HG03354 (cell line): ENCODE measurements around the gene TMEM175.

Source experiments
- ATAC-seq: cut with Tn5 transposase; IDR thresholded peaks from one replicate; pipeline ENCODE4 v1.9.1; 2021; ENCODE audit warnings: mild to moderate bottlenecking; ENCODE audit not compliant: unreplicated experiment, poor library complexity, severe bottlenecking

TMEM175 gene

GRCh38 chr4:984336-985054 is 52.2 kb downstream of the TMEM175 start:
- no peak for ATAC-seq

GRCh38 chr4:985123-985830 is 53.0 kb downstream of the TMEM175 start:
- no peak for ATAC-seq

- peak; percentile 21 for ATAC-seq
Measured at GRCh38 chr4:986428-986878, 54.2 kb downstream of the TMEM175 start.

DNA sequence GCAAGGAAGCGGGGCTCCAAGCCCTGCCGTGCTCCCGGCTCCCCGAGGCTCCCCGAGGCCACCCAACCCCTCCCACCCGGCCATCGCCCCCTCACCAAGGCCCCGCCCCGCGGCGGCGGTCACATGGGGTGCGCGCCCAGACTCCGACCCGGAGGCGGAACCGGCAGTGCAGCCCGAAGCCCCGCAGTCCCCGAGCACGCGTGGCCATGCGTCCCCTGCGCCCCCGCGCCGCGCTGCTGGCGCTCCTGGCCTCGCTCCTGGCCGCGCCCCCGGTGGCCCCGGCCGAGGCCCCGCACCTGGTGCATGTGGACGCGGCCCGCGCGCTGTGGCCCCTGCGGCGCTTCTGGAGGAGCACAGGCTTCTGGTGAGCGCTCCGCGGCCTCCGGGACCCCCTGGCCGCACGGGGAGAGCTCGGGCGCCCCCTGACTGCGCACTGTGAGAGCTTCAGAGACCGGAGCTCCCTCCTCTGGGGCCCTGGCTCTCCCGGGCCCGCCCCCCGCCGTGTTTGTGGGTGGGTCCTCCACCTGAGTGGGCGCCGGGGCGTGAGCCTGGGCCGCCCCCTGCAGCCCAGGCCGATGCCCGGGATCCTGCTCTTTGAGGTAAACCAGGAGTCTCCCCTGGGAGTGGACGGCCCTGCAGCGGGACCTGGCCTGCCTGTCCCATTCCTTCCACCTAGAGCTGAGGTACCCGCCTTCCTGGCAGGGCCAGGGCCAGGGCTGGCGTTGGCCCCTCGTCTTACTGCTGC is 54.8 kb downstream of the TMEM175 start, which contains the start of gene IDUA:
IDUA (plus strand) TSS at position 166 of the 745 bp plus-strand sequence; CDS start at position 207, 41 bp downstream.
- ATAC-seq: peak; percentile 76

- ATAC-seq: no peak
Measured at GRCh38 chr4:987624-988513, 55.6 kb downstream of the TMEM175 start.

- no peak for ATAC-seq
Measured at GRCh38 chr4:988726-989721, 56.8 kb downstream of the TMEM175 start.

- no peak for ATAC-seq
Measured at GRCh38 chr4:989722-990471, 57.6 kb downstream of the TMEM175 start.

GRCh38 chr4:990746-991367 is 58.6 kb downstream of the TMEM175 start:
- no peak for ATAC-seq

DNA sequence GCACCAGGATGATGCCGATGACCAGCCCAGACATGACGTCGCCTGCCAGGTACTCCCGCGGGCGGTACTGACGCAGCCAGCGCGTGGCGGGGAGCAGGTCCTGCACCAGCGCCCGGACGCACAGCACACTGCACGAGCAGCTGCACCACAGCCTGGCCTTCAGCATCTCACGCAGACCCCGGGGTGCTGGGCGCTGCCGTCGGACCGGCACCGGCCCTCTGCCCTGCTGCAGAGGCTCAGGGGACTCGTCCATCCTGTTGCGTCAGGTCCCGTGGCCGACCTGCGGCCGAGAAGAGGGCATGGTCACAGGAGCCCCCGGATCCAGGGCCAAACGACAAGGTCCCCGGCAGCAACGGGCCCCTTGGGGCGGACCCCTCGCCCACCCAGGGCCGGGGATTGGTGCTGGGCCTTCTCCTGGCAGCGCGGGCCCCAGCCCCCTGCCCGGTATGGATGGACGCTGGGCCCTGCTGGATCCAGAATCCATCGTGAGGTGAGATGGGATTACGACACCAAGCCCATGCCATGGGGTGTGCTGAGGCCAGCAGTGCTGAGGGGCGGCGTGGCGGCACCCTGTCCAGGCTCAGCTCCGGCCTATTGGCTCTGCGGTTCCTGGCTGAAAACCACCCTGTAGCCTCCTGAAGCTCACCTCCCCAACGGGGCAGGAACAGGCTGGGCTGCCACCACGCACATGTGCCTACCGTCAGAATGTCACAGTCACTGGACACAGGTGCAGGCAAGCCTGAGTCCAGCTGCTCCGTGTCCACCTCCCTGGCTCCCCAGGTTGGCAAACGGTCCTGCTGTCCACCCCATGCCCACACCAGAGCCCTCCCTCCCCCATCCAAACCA is 59.4 kb downstream of the TMEM175 start:
- ATAC-seq: no peak

- no peak for ATAC-seq
Measured at GRCh38 chr4:992297-993110, 60.2 kb downstream of the TMEM175 start.

DNA sequence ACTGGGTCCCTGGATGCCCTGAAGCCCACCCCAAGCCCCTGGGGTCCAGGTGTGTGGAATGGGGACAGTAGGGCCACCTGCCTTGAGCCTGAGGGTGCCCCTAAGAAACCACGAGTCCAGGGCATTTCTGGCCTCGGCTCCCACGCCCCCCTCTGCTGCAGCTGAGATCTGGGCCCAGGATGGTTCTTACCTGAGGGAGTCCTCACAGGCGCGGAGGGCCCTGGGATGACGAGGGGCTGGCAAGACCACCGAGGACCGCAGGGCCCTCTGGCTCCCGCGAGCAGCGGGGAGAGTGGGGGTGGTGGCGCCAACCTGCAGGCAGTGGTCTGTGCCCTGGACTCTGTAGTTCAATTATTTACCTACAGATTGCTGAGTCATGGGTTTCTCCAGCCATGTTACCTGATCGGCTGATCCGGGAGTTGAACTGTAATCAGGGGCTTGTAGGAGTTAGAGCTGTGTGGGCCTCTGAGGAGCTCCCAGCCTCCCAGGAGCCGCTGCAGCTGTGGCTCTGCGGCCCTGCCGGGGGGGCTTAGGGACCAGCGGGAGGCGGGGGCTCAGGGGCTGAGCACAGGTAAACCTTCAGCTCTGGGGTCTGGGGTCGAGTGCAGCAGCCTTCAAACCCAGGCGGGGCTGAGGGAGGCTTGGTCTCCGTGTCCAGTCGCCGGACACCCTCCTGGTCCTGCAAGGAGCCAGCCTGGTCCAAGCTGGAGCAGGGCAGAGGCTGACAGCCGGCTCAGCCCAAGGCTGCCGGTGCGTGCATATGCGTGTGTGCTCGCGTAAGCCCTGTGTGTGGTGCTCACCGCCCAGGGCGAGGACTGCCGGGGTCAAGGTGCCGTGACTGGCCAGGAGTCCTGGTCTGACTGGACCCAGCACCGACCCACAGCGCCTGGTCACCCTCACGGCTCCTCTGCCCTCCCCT is 61.1 kb downstream of the TMEM175 start, which contains the start of gene SLC26A1:
SLC26A1 (minus strand) TSS at position 294 of the 919 bp plus-strand sequence. CDS start 1,701 bp downstream, outside the sequence.
- no peak for ATAC-seq

GRCh38 chr4:995311-996026 is 63.2 kb downstream of the TMEM175 start:
- no peak for ATAC-seq

GRCh38 chr4:996030-996996 is 64.1 kb downstream of the TMEM175 start:
- ATAC-seq: no peak
